GM19467 (cell line): ENCODE data around the gene NTNG1.
"Not testable (repeated sequence)": the region's sequence is repeated elsewhere in the genome, so short reads cannot be mapped to it uniquely, and the experiment has no call there.

Experiments used
- ATAC-seq: cut with Tn5 transposase; IDR thresholded peaks from one replicate; pipeline ENCODE4 v1.9.1; 2021; ENCODE audit warnings: mild to moderate bottlenecking, moderate library complexity; ENCODE audit not compliant: unreplicated experiment

The NTNG1 gene

GRCh38 chr1:107140703-107141490, at the start of gene NTNG1:
Gene NTNG1, plus strand, starts transcription at chr1:107141039.
- no peak for ATAC-seq

- ATAC-seq, result no peak
These were observed 49.4 kb upstream of the NTNG1 start for GRCh38 chr1:107091418-107091817.

DNA sequence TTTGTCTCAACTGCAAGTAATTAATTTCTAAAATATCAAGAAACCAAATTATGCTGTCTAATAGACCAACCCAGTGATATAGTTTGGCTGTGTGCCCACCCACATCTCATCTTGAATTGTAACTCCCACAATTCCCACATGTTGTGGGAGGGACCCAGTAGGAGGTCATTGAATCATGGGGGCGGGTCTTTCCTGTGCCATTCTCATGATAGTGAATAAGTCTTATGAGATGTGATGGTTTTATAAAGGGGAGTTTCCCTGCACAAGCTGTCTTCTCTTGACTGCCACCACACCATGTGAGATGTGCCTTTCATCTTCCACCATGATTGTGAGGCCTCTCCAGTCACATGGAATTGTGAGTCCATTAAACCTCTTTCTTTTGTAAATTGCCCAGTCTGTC, 47.4 kb upstream of the NTNG1 start:
- not testable (repeated sequence) for ATAC-seq

- ATAC-seq, result no peak
These were observed 45.2 kb upstream of the NTNG1 start for GRCh38 chr1:107095647-107096046.

GRCh38 chr1:107096690-107097089, 44.1 kb upstream of the NTNG1 start:
- ATAC-seq, result no peak

DNA sequence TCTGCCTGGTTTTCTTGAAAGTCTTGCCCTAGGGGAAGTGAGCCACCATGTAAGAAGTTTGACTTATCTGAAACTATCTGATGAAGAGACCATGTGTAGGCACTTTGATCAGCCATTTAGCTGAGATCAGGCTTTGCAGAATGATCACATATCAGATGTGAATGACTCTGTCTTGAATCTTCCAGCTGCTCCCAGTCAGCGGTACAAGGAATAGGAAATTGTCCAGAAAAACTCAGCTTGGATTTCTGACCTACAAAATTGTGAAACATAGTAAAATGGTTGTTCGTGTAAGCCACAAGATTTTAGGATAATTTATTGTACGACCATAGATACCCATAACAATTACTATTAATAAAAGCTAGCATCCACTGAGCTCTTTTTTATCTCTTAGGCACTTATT, 41.9 kb upstream of the NTNG1 start:
- no peak for ATAC-seq

DNA sequence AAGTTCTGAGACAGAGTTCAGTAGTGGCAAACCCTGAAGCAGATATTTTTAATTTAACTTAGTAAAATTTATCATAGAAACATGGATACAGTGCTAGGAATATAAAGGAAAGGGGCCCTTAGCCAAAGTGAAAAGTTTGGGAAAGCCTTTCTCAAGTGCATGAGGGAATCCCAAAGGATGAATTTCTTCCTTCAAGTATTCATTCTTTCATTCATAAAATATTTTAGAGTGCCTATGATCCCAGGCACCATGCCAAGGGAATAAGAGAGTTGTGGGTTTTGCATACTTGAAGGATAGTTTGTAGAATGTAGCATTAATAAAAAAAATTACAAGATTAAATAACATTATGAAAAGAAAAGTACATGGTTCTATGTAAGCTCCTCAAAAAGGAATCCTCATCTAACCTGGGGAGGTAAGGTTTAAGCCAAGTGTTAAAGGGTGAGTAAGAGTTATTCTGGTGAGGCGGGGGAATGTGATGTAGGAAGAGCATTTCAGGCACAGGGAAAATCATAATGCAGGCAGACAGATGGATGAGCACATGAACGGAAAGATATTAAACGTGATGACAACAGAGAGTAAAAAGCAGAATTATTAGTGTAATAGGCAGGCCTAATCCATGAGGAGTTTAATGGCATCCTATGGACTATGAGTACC, 40.4 kb upstream of the NTNG1 start:
- ATAC-seq, result no peak

DNA sequence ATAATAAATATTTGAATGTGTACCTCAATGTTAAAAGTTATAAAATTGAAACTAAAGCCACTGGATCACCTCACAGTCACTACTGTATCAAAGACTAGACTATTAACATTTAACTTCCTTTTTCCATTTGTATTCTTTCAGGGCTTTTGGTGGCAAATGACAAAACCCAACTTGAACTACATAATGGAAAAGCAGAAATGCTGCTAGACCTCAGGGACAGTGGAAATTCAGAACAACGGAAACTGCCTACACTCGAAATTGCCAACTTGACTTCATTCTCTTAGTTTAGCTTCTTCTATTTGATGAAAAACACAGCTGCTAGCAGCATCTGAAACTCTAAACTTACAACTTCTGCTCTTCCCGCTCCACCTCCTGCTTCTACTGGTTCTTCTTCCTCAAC, 34.9 kb upstream of the NTNG1 start:
- ATAC-seq, result no peak

DNA sequence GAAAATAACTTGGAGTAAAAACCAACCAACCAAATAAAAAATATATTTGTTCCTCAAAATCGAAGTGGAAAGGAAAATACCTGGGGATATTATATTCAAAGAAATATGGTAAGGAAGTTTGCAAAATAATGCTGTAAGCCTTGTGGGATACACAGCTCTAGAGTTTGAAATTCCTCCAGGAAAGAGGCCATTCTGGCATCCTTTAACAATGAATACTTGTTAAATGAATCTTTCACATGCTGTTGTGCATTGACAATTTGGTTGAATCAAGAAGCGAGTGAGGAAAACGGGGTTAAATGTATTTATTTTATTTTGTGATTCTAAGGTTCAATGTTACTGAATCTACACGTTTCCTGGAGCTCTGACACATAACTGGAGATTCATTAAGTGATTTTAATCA, 30.5 kb upstream of the NTNG1 start:
- no peak for ATAC-seq

DNA sequence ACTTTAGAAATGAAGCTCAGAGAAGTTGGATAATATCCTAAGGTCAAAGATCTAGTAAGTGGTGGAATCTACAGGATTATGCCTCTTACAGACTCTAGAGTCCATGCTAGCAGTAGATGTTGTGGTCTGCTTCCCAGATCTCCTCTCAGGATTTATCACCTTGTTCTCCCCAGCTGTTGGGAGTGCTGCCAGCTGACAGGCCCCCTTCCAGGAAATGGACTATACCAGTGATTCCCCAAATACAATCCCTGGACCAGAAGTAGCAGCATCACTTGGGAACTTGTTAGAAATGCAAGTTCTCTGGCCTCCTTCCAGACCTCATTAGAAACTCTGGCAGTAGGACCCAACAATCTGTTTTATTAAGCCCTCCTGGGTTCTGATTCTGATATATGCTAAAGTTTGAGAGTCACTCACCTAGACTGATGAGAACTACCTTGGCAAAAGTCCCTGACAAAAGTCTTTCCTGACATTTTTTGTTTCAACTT, 24.5 kb upstream of the NTNG1 start:
- no peak for ATAC-seq

GRCh38 chr1:107122225-107122624, 18.6 kb upstream of the NTNG1 start:
- ATAC-seq, result no peak

- no peak for ATAC-seq
These were observed 17.1 kb upstream of the NTNG1 start for GRCh38 chr1:107123741-107124140.

DNA sequence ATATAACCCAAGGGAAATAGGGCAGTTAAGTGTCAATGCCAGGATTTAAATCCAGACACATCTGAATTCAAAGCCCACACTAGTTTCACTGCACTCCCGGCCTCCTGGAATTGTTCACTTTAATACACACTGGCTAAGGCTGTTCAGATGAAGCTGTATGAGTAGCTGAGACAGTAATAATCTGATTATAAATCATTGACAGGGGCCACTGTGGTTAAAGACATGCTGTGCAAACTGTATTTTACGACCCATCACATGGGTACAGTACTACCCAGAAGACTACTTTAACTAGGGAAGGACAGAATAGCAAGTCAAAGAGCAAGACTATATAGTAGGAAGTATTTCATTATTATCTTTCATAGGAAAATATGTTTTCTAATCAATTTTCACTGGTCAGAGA, 16.1 kb upstream of the NTNG1 start:
- no peak for ATAC-seq

DNA sequence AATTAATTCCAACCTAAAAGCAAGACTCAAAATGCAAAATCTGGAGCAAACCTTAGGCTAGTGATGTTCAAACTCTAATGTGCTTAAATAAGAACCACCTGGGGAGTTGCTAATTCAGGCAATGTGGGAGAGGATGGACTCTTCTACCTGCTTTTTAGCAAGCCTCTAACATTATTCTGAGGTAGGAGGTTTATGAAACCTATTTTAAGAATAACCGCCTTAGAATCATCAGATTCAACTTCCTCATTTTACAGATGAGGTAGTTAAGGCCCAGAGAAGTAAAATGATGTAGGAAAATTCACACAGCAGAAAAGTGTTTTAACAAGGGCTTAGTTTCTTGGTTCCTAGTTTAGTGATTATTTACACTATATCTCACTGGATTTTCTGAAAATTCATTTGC, 8.6 kb upstream of the NTNG1 start:
- no peak for ATAC-seq

GRCh38 chr1:107132780-107133179, 8.1 kb upstream of the NTNG1 start:
- no peak for ATAC-seq

GRCh38 chr1:107135463-107135862, 5.4 kb upstream of the NTNG1 start:
- ATAC-seq, result no peak

DNA sequence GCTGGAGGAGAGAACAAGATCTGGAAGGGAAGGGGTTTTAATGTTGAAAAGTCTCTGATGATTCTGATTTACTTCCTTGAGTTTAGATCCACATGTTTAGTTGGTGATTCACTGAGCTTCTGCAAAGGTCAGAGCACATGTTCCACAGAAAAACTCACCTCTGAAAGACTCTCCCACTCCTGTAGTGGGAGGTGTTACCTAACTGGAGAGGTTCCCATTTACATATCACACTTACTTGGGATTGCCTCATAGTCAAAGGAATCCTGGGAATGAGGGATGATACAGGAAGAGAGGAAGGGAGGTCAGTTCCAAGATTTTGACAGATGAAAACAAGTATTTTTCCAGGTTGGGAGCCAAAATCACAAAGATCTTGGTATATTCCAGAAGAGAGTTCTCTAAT, 2.7 kb upstream of the NTNG1 start:
- no peak for ATAC-seq

DNA sequence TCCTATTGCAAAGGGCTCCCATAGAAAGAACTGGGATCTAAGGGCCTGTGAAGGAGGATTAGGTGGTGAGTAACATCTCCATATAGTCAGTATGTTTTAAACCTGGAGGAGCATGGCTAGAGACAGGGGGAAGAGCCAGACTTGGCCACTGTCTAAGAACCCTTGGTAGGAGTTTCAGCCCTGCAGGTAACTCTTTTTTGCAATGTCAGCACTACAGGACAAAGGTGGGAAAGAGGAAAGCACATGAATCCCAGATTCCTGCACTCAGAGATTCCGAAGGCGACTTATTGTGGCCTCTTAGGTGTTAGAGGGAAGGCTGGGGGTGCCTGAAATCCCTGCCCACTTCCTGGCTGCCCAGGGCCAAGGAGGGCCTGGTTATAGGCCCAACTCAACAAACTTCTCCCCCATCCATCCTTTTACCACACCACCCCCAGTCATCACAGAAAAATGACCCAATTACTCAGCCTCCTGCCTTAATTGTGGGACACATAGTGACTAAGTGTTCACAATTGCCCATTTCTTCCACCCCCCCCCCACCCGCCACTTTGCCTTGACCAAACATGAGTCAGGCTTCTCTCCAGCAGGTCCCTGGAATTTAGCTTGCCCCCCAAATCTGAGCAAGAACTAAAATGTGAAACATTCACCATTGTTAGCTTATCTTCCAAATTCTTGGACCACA, 1.9 kb upstream of the NTNG1 start:
- no peak for ATAC-seq

- ATAC-seq, result no peak
These were observed 771 bp upstream of the NTNG1 start for GRCh38 chr1:107139833-107140702.

DNA sequence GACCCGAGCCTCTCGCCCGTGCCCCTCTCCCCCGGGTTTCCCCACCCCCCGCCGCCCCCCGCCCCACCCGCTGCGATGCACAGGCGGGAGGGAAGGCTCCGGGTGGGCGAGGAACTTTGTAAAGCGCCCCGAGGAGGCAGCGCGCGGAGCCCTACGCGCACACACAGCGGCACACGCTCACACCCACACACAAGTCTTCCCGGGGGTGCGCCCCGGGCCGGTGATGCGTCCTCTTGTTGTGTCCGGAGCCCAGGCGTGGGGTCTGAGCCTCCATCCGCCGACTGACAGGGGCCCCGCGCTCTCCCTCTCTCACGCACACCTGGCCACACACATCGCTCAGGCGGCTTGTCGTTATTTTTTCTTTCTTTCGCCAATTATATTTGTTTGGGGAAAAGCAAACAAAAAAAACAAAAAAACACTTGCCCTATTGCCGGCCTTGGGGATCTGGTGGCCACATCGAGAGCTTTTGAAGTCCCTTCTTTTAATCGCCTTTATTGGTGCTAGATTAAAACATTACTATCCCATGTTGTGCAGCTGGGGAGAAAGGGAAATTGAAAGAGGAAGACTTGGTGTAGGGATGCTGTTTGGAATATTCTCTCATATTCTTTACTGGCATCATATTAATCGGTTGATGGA, 770 bp downstream of the NTNG1 start:
- ATAC-seq, result no peak
